K562 (cell line): ENCODE results near the gene NIPAL3. TPM values are rescaled to one million over a fixed set of nuclear protein-coding genes. Genes with fewer than 3 reads are reported as not detected.

Source experiments
- ATAC-seq: fragments of 200-7000 bp; cut with Tn5 transposase; 3 replicates; pipeline ENCODE4 v1.9.1; 2020; ENCODE audit warnings: moderate library complexity
- BruUV-seq: library from RNA; stranded (reverse); fragments of 400-500 nt; replicated peaks from 2 replicates; lab custom pipeline; 2021; lab: Mats Ljungman, UMichigan
- CTCF ChIA-PET: fragments of 300-600 bp; formaldehyde crosslinking; extraction: SDS; loops from one replicate; lab custom pipeline; 2021; ENCODE audit warnings: low intra/inter-chr PET ratio; lab: Yijun Ruan, JAX
- POLR2A ChIA-PET: fragments of 300-600, 350-650 bp; sonication (Branson Sonifier 250); formaldehyde crosslinking; extraction: SDS; loops from one replicate; lab custom pipeline; 2021; ENCODE audit warnings: antibody characterized with exemption, inconsistent platforms; lab: Yijun Ruan, JAX
- DNase-seq, 4 experiments: peaks; one replicate each; pipeline versions ENCODE4 v3.0.0 to v3.0.0-alpha.2; 2011 to 2018; ENCODE audit warnings: low spot score in 3 of 4, mixed read lengths in 3 of 4; ENCODE audit errors: extremely low read depth in 1 of 4
- FAIRE-seq: peaks from 2 replicates; lab custom pipeline; 2011; peaks lifted over from hg19 to GRCh38; lab: Jason Lieb, UNC
- H2AFZ ChIP-seq: 2 replicates; pipeline ENCODE4 v1.6.0; 2011; ENCODE audit warnings: low read depth, low read length, control low read depth, inconsistent platforms
- H3K27ac ChIP-seq: fragments of 200-600 bp; 3 replicates; pipeline ENCODE4 v1.8.0; 2011; ENCODE audit warnings: low read depth, mild to moderate bottlenecking, control low read depth, inconsistent platforms, low read length, moderate library complexity, mixed read lengths; ENCODE audit errors: extremely low read depth
- H3K27me3 ChIP-seq, 2 experiments: fragments of 300-600 bp in 1 of 2; 2 replicates in 1 of 2; 3 replicates in 1 of 2; pipeline versions ENCODE4 v1.6.0 to v1.8.0; 2011; ENCODE audit warnings: inconsistent platforms in 2 of 2, low read length in 2 of 2, mild to moderate bottlenecking in 1 of 2, mixed read lengths in 1 of 2, moderate library complexity in 1 of 2; ENCODE audit not compliant: control insufficient read depth in 2 of 2, insufficient read depth in 2 of 2
- H3K36me3 ChIP-seq: fragments of 300-600 bp; 3 replicates; pipeline ENCODE4 v1.8.0; 2011; ENCODE audit warnings: mild to moderate bottlenecking, low read length, inconsistent platforms; ENCODE audit not compliant: control insufficient read depth, insufficient read depth
- H3K4me1 ChIP-seq, 2 experiments: fragments of 200-600 bp in 1 of 2; replicated peaks in 1 of 2; 2 replicates in 1 of 2; 3 replicates in 1 of 2; pipeline versions ENCODE4 v1.5.1 to v1.8.0; 2011; ENCODE audit warnings: inconsistent platforms in 2 of 2, low read length in 2 of 2, mild to moderate bottlenecking in 1 of 2, mixed read lengths in 1 of 2, moderate library complexity in 1 of 2; ENCODE audit not compliant: control insufficient read depth in 2 of 2, insufficient read depth in 2 of 2
- H3K4me2 ChIP-seq: 2 replicates; pipeline ENCODE4 v1.6.1; 2011; ENCODE audit warnings: low read length, control low read depth, inconsistent platforms, mixed read lengths; ENCODE audit not compliant: insufficient read depth
- H3K4me3 ChIP-seq: fragments of 200-600 bp; sonication (generic), shearing (Covaris generic); 2 replicates; pipeline ENCODE4 v1.5.1; 2016; ENCODE audit warnings: control low read depth, inconsistent platforms
- H3K79me2 ChIP-seq: fragments of 200-600 bp; 3 replicates; pipeline ENCODE4 v1.8.0; 2011; ENCODE audit warnings: low read length, inconsistent platforms; ENCODE audit not compliant: control insufficient read depth, insufficient read depth
- H3K9ac ChIP-seq, 2 experiments: 2 replicates each; pipeline versions ENCODE4 v1.6.0 to v1.6.1; 2011; ENCODE audit warnings: low read depth in 2 of 2, low read length in 2 of 2, control low read depth in 1 of 2, inconsistent platforms in 1 of 2, mild to moderate bottlenecking in 1 of 2, mixed read lengths in 1 of 2; ENCODE audit not compliant: insufficient read depth in 1 of 2
- H3K9me1 ChIP-seq: one replicate; pipeline ENCODE4 v1.6.0; 2011; ENCODE audit warnings: inconsistent platforms, mild to moderate bottlenecking, low read length, moderate library complexity; ENCODE audit not compliant: control insufficient read depth, insufficient read depth
- H3K9me3 ChIP-seq: replicated peaks from 2 replicates; pipeline ENCODE4 v1.5.1; 2011; ENCODE audit warnings: low read depth, low read length, inconsistent platforms; ENCODE audit not compliant: control insufficient read depth, insufficient read depth
- H4K20me1 ChIP-seq: replicated peaks from 2 replicates; pipeline ENCODE4 v1.6.1; 2011; ENCODE audit warnings: low read length, inconsistent platforms, mixed read lengths; ENCODE audit not compliant: control insufficient read depth, insufficient read depth
- ADNP ChIP-seq: fragments of 200-800 bp; sonication (Bioruptor generic); IDR thresholded peaks from 2 replicates; pipeline ENCODE4 v1.6.1; 2016; ENCODE audit warnings: missing genetic modification characterization, missing compliant biosample characterization
- EP300 ChIP-seq: IDR thresholded peaks from 2 replicates; pipeline ENCODE4 v1.6.1; 2012; ENCODE audit warnings: low read length, improper control_type of control experiment
- GATA2 ChIP-seq: sonication (generic); formaldehyde crosslinking; IDR thresholded peaks from 2 replicates; pipeline ENCODE4 v1.4.0; 2020; ENCODE audit warnings: mild to moderate bottlenecking, missing genetic modification reagents
- HDGF ChIP-seq: fragments of 450-650 bp; IDR thresholded peaks from 2 replicates; pipeline ENCODE4 v1.6.1; 2016
- HINFP ChIP-seq: fragments of 450-650 bp; conservative IDR thresholded peaks from 2 replicates; pipeline ENCODE4 v1.6.1; 2016; ENCODE audit warnings: missing genetic modification characterization, low read depth, mild to moderate bottlenecking, control low read depth, missing compliant biosample characterization
- HMGN3 ChIP-seq: IDR thresholded peaks from 2 replicates; pipeline ENCODE4 v1.6.1; 2011; ENCODE audit warnings: borderline replicate concordance, low read depth, mild to moderate bottlenecking, mixed read lengths, low read length; ENCODE audit not compliant: insufficient read length; ENCODE audit errors: extremely low read depth
- MAFF ChIP-seq: IDR thresholded peaks from 2 replicates; pipeline ENCODE4 v1.6.1; 2012; ENCODE audit warnings: low read length, improper control_type of control experiment
- MAZ ChIP-seq, 2 experiments: fragments of 450-650 bp in 1 of 2; sonication (generic) in 1 of 2; formaldehyde crosslinking; IDR thresholded peaks in 1 of 2; conservative IDR thresholded peaks in 1 of 2; 2 replicates each; pipeline versions ENCODE4 v1.4.0 to v1.5.0; 2020; ENCODE audit warnings: mild to moderate bottlenecking in 1 of 2, missing genetic modification reagents in 1 of 2
- MTA3 ChIP-seq: fragments of 450-650 bp; formaldehyde crosslinking; IDR thresholded peaks from 2 replicates; pipeline ENCODE4 v1.6.1; 2017; ENCODE audit warnings: mild to moderate bottlenecking, borderline replicate concordance
- NRF1 ChIP-seq, 2 experiments: fragments of 450-650 bp; IDR thresholded peaks in 1 of 2; conservative IDR thresholded peaks in 1 of 2; 2 replicates each; pipeline ENCODE4 v1.6.1; 2014; ENCODE audit warnings: mild to moderate bottlenecking in 2 of 2
- SLC30A9 ChIP-seq: fragments of 250-450 bp; sonication (Bioruptor Pico); IDR thresholded peaks from 2 replicates; pipeline ENCODE4 v1.8.0; 2022; ENCODE audit warnings: mild to moderate bottlenecking, moderate library complexity
- SUPT5H ChIP-seq: fragments of 450-650 bp; IDR thresholded peaks from 2 replicates; pipeline ENCODE4 v1.6.1; 2016
- TEAD1 ChIP-seq, 2 experiments: fragments of 450-650 bp in 1 of 2; sonication (generic) in 1 of 2; formaldehyde crosslinking; IDR thresholded peaks; 2 replicates each; pipeline versions ENCODE4 v1.4.0 to v1.8.0; 2020 to 2022; ENCODE audit warnings: mild to moderate bottlenecking in 2 of 2, missing genetic modification reagents in 1 of 2
- TEAD2 ChIP-seq: fragments of 450-650 bp; IDR thresholded peaks from 2 replicates; pipeline ENCODE4 v1.6.1; 2016; ENCODE audit warnings: missing genetic modification characterization, control low read depth, missing compliant biosample characterization
- TFAM ChIP-seq: fragments of 250-450 bp; sonication (Bioruptor Pico); conservative IDR thresholded peaks from 2 replicates; pipeline ENCODE4 v1.5.0; 2021; ENCODE audit warnings: mild to moderate bottlenecking, moderate library complexity
- ZNF134 ChIP-seq: fragments of 250-450 bp; sonication (Bioruptor Pico); conservative IDR thresholded peaks from 2 replicates; pipeline ENCODE4 v1.4.0; 2020
- WGBS: fragments of 100-300 bp; shearing (Covaris generic); methylation state at CpG from one replicate; pipeline ENCODE4 v1.1.6; 2016; ENCODE audit warnings: low coverage, mixed read lengths; ENCODE audit not compliant: insufficient coverage; ENCODE audit errors: missing lambda C conversion rate; 5-methylcytosine and 5-hydroxymethylcytosine counted together
- in situ Hi-C: fragments of 300-500 bp; cut with MboI; formaldehyde crosslinking; loops from 4 replicates; pipeline ENCODE4 v1.15.0; 2018; ENCODE audit warnings: inconsistent platforms, mixed read lengths
- intact Hi-C: fragments of 100-400 bp; cut with micrococcal nuclease; formaldehyde crosslinking; loops from 2 replicates; pipeline ENCODE4 v1.14.2; 2022
- polyA plus RNA-seq, 8 experiments: library from polyadenylated mRNA; depleted of rRNA in 4 of 8; stranded (reverse) in 5 of 8; unstranded in 3 of 8; fragments of >200 nt; fragmentation: Nextera tagmentation in 2 of 8; fragmentation: Illumina TruSeq in 1 of 8; extraction: Ambion mirVana in 2 of 8; extraction: Trizol in 1 of 8; gene quantifications; 2 replicates each; pipeline versions ENCODE4 v1.2.1 to v1.2.3, GENCODE V29; 2011 to 2014; ENCODE audit warnings: inconsistent platforms in 1 of 8, missing spikeins in 1 of 8
- total RNA-seq, 7 experiments: library from RNA; depleted of rRNA in 6 of 7; stranded (reverse); fragments of >200 nt in 6 of 7; fragmentation: Illumina TruSeq in 2 of 7; extraction: Trizol in 2 of 7; gene quantifications; 2 replicates each; pipeline versions ENCODE4 v1.2.1 to v1.2.3, GENCODE V29; 2011 to 2021; ENCODE audit warnings: low replicate concordance in 1 of 7

NIPAL3 gene
- total and polyA plus RNA-seq, 9 of the 15 experiments (the other 6 are each of a cell fraction or from before 2014, with no cell fraction given) = 10.5 to 26.3 (median 16.0) TPM

GRCh38 chr1:24411963-24412362 is 3.6 kb upstream of the NIPAL3 start (continued):
- TF ChIP-seq TEAD1 (CRISPR knock-in tag; IDR thresholded peaks at IDR 0.05) = peak in 1 of 2 experiments; percentile 61; a peak in 1 of 4 replicates
- TF ChIP-seq MAZ (CRISPR knock-in tag; conservative IDR thresholded peaks at IDR 0.05 in 1 of 2, IDR thresholded peaks at IDR 0.05 in 1 of 2) = 0 out of 4 replicates have a peak, but pooled peaks of 1 of the 2 experiments have one; percentile 29
- peak; percentile 67; the same call in 1 of the 2 replicates for TF ChIP-seq GATA2
- peak; percentile 27; the same call in 1 of the 2 replicates for TF ChIP-seq MAFF
- peak; percentile 59; the same call in 1 of the 2 replicates for TF ChIP-seq EP300
- no peak for TF ChIP-seq SLC30A9 (CRISPR knock-in tag)
- TF ChIP-seq, all 486 proteins: peak for 43

GRCh38 chr1:24412408-24412807 is 3.2 kb upstream of the NIPAL3 start:
- Histone ChIP-seq H3K9me1 (no peaks in the 10 kb centered on the region), H2AFZ (peak overlapping the region; percentile 91), H3K4me2 (peak overlapping the region; percentile 94), H3K4me1 (peaks cover 31 to 33% of the 10 kb centered on the region in 2 experiments), H3K27ac (peak overlapping the region; percentile 70), H3K4me3 (no peak overlapping the region; the same call in 1 of the 2 replicates), H4K20me1 (no peaks in the 10 kb centered on the region), H3K9ac (peak overlapping the region in 1 of 2 experiments; percentile 78; a peak in 2 of 4 replicates), H3K36me3 (0 out of 3 replicates have a peak, but pooled peaks cover 2% of the 10 kb centered on the region), H3K79me2 (peaks cover 25% of the 10 kb centered on the region), H3K9me3 (no peaks in the 10 kb centered on the region), H3K27me3 (no peaks in the 10 kb centered on the region)
- BruUV-seq = no TSS peak
- intact Hi-C loops (no loop called here), in situ Hi-C loops (no loop called here)
- no peak for DNase-seq
- no peak for FAIRE-seq
- WGBS = 24% methylated on average over 1 of the region's 1 CpG
- ATAC-seq = no peak
- ChIA-PET CTCF (no interaction called here), POLR2A (interaction anchor here (0.6 to 2.5 kb wide), 5 partner anchors 14 to 103 kb away, joined by 3 to 7 read pairs (median 3); no protein-coding TSS in a partner anchor)
- TF ChIP-seq NRF1 (conservative IDR thresholded peaks at IDR 0.05 in 1 of 2, IDR thresholded peaks at IDR 0.05 in 1 of 2) = no peak
- no peak for TF ChIP-seq TFAM
- TF ChIP-seq MTA3 = no peak
- no peak for TF ChIP-seq HDGF
- no peak for TF ChIP-seq ADNP (tag)
- TF ChIP-seq HMGN3 = no peak
- TF ChIP-seq ZNF134 (CRISPR knock-in tag) = no peak
- TF ChIP-seq HINFP (tag) = 0 out of 2 replicates have a peak, but pooled peaks have one; percentile 7
- TF ChIP-seq SUPT5H = 0 out of 2 replicates have a peak, but pooled peaks have one; percentile 5
- no peak for TF ChIP-seq TEAD2 (tag)
